Measurements from ENCODE around the gene PPP2R5C. TPM values are rescaled to one million over a fixed set of nuclear protein-coding genes. Genes with fewer than 3 reads are reported as not detected.

PPP2R5C gene
- total RNA-seq, 4 donors from 2014 or later, result 66.2 to 211 (median 116) TPM

- intact Hi-C loops (cut with DNase I; ENCODE audit: low total_unique reads), result no loop called here
- H3K27ac ChIP-seq, result peak overlapping the region; percentile 88 to 99 (median 98)
- no peaks in the 10 kb centered on the region for H3K36me3 ChIP-seq
- in situ Hi-C loops (cut with MboI; ENCODE audit: low pct_ligation_motif_present in 1 of 4, low pct_unique_long_range_greater_than_20kb in 1 of 4, low sequenced_read_pairs in 3 of 4), result loop anchor here in 2 of 4 donors (10.0 to 25.0 kb wide), 2 partner anchors 174 to 186 kb away; partner anchors contain the start of gene PPP2R5C (in 1 of the 2)
- WGBS, 2 donors (ENCODE audit: low coverage in 1 of 2), result 3% methylated on average over 27 of the region's 29 CpGs; no CpG with 5 or more reads in 1 of the 2 donors
- H3K9me3 ChIP-seq, result no peaks in the 10 kb centered on the region
- H3K27me3 ChIP-seq, result peaks cover 10% of the 10 kb centered on the region
- H3K4me3 ChIP-seq, result peak overlapping the region; percentile 58 to 92 (median 68)
- TF ChIP-seq POLR2A (IDR thresholded peaks at IDR 0.05) (no peak), EP300 (IDR thresholded peaks at IDR 0.05; ENCODE audit: low read depth) (no peak), CTCF (IDR thresholded peaks at IDR 0.05) (no peak), POLR2AphosphoS5 (IDR thresholded peaks at IDR 0.05) (no peak)
- no peak for DNase-seq
- H3K4me1 ChIP-seq, result peaks cover 3 to 21% (median 17%) of the 10 kb centered on the region in 4 donors
Observed at GRCh38 chr14:101948666-101949216, 187.2 kb downstream of the PPP2R5C start.

GRCh38 chr14:101950100-101950499 lies 188.6 kb downstream of the PPP2R5C start:
- no peaks in the 10 kb centered on the region for H3K27me3 ChIP-seq
- intact Hi-C loops (cut with DNase I; ENCODE audit: low total_unique reads) (no loop called here), in situ Hi-C loops (cut with MboI; ENCODE audit: low pct_ligation_motif_present in 1 of 4, low pct_unique_long_range_greater_than_20kb in 1 of 4, low sequenced_read_pairs in 3 of 4) (loop anchor here in 1 of 4 donors (25.0 kb wide), 1 partner anchor 362 kb away; the partner anchor contains the start of genes MOK and ZNF839)
- WGBS, 2 donors (ENCODE audit: low coverage in 1 of 2), result 74 to 86% methylated on average over 1 to 4 of the region's 4 CpGs
- peaks cover 3 to 21% (median 17%) of the 10 kb centered on the region in 4 donors for H3K4me1 ChIP-seq
- no peak for TF ChIP-seq POLR2AphosphoS5 (IDR thresholded peaks at IDR 0.05)
- TF ChIP-seq CTCF (IDR thresholded peaks at IDR 0.05), result no peak
- TF ChIP-seq EP300 (IDR thresholded peaks at IDR 0.05; ENCODE audit: low read depth), result no peak
- TF ChIP-seq POLR2A (IDR thresholded peaks at IDR 0.05), result no peak
- H3K9me3 ChIP-seq, result no peaks in the 10 kb centered on the region
- no peak overlapping the region for H3K27ac ChIP-seq
- no peaks in the 10 kb centered on the region for H3K36me3 ChIP-seq
- H3K4me3 ChIP-seq, result no peak overlapping the region
- DNase-seq, result no peak

GRCh38 chr14:101950516-101951215 lies 189.2 kb downstream of the PPP2R5C start:
- no peaks in the 10 kb centered on the region for H3K36me3 ChIP-seq
- no peak for DNase-seq
- intact Hi-C loops (cut with DNase I; ENCODE audit: low total_unique reads), result no loop called here
- H3K4me3 ChIP-seq, result no peak overlapping the region
- H3K9me3 ChIP-seq, result no peaks in the 10 kb centered on the region
- 82% methylated on average over 4 of the region's 4 CpGs; no CpG with 5 or more reads in 1 of the 2 donors for WGBS, 2 donors (ENCODE audit: low coverage in 1 of 2)
- H3K27me3 ChIP-seq, result no peaks in the 10 kb centered on the region
- H3K27ac ChIP-seq, result no peak overlapping the region
- H3K4me1 ChIP-seq, result peaks cover 3 to 21% (median 17%) of the 10 kb centered on the region in 4 donors
- in situ Hi-C loops (cut with MboI; ENCODE audit: low pct_ligation_motif_present in 1 of 4, low pct_unique_long_range_greater_than_20kb in 1 of 4, low sequenced_read_pairs in 3 of 4), result loop anchor here in 1 of 4 donors (25.0 kb wide), 1 partner anchor 362 kb away; the partner anchor contains the start of genes MOK and ZNF839
- TF ChIP-seq EP300 (IDR thresholded peaks at IDR 0.05; ENCODE audit: low read depth) (no peak), POLR2AphosphoS5 (IDR thresholded peaks at IDR 0.05) (no peak)

- no peaks in the 10 kb centered on the region for H3K9me3 ChIP-seq
- H3K27ac ChIP-seq, result no peak overlapping the region
- H3K36me3 ChIP-seq, result no peaks in the 10 kb centered on the region
- no peaks in the 10 kb centered on the region for H3K27me3 ChIP-seq
- intact Hi-C loops (cut with DNase I; ENCODE audit: low total_unique reads) (no loop called here), in situ Hi-C loops (cut with MboI; ENCODE audit: low pct_ligation_motif_present in 1 of 4, low pct_unique_long_range_greater_than_20kb in 1 of 4, low sequenced_read_pairs in 3 of 4) (loop anchor here in 1 of 4 donors (25.0 kb wide), 1 partner anchor 359 kb away; the partner anchor contains the start of genes MOK and ZNF839)
- 82 to 90% methylated on average over 2 to 8 of the region's 8 CpGs for WGBS, 2 donors (ENCODE audit: low coverage in 1 of 2)
- H3K4me1 ChIP-seq, result peaks cover 0 to 15% (median 14%) of the 10 kb centered on the region in 4 donors
- no peak overlapping the region for H3K4me3 ChIP-seq
- TF ChIP-seq POLR2AphosphoS5 (IDR thresholded peaks at IDR 0.05), result no peak
- DNase-seq, result no peak
Observed at GRCh38 chr14:101953151-101953550, 191.6 kb downstream of the PPP2R5C start.

- in situ Hi-C loops (cut with MboI; ENCODE audit: low pct_ligation_motif_present in 1 of 4, low pct_unique_long_range_greater_than_20kb in 1 of 4, low sequenced_read_pairs in 3 of 4) (loop anchor here in 1 of 4 donors (25.0 kb wide), 1 partner anchor 358 kb away; the partner anchor contains the start of genes MOK and ZNF839), intact Hi-C loops (cut with DNase I; ENCODE audit: low total_unique reads) (no loop called here)
- 50 to 87% methylated on average over 1 to 6 of the region's 6 CpGs for WGBS, 2 donors (ENCODE audit: low coverage in 1 of 2)
- no peak for DNase-seq
- H3K27ac ChIP-seq, result no peak overlapping the region
- no peak overlapping the region for H3K4me3 ChIP-seq
- H3K27me3 ChIP-seq, result no peaks in the 10 kb centered on the region
- no peaks in the 10 kb centered on the region for H3K9me3 ChIP-seq
- peaks cover 0 to 7% (median 4%) of the 10 kb centered on the region in 4 donors for H3K4me1 ChIP-seq
- TF ChIP-seq POLR2A (IDR thresholded peaks at IDR 0.05) (no peak), CTCF (IDR thresholded peaks at IDR 0.05) (no peak), EP300 (IDR thresholded peaks at IDR 0.05; ENCODE audit: low read depth) (no peak), POLR2AphosphoS5 (IDR thresholded peaks at IDR 0.05) (no peak)
- no peaks in the 10 kb centered on the region for H3K36me3 ChIP-seq
Observed at GRCh38 chr14:101954501-101954900, 193.0 kb downstream of the PPP2R5C start.

Measured in transverse colon (tissue), 4 donors.